CD4-positive, alpha-beta T cell treated with Interleukin-2 at 100 ng/mL for 4 hours (primary cell): Measurements from ENCODE around the gene ZNF483.
"Not testable (repeated sequence)": the region's sequence is repeated elsewhere in the genome, so short reads cannot be mapped to it uniquely, and the experiment has no call there.

Experiments used
- DNase-seq: peaks from one replicate; pipeline ENCODE4 v3.0.0-alpha.2; 2020; ENCODE audit warnings: low spot score

ZNF483 gene

DNA sequence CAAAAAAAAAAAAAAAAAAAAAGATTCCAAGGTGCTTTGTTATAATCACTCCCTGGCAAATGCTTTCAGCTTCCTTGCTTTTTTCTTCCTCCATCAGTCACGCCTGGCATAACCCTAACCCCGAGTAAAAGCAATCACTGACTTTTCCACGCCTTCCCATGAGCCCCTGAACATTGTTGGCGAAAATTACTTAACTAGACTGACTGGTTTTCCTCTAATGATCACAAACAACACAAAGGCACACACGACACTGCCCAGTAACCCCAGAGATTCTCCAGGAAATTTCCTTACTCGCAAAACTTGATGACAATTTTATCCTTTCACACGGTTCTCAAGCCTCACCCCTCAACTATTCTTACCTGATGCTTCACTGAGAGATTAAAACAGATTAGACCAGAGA is 85.9 kb downstream of the ZNF483 start:
- no peak for DNase-seq

DNA sequence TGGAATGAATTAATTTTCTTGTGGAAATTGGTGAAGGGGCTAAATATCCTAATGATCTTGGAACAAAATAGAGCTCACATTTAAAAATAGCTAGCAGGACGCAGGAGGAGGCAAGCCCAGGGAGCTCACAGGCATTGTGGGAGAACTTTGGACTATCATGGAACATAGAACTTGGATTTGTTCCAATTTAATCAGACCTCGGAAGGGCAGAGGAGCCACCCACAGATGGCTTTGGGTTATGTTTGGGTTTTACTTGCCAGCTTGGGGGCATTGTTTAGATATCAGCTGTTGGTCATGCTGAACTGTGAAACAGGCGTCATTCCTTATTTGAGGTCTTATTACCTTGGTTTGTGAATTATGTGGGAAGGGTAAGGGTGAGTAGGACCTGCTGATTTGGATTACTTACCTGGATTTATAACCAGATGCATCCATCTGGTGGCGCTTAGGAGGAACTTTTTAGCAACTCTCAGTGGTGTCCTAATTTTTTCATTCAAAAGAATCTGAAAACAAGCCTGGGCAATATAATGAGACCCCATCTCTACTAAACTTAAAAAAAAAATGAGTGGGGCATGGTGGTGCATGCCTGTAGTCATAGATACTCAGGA is 88.6 kb downstream of the ZNF483 start:
- DNase-seq, result no peak

DNA sequence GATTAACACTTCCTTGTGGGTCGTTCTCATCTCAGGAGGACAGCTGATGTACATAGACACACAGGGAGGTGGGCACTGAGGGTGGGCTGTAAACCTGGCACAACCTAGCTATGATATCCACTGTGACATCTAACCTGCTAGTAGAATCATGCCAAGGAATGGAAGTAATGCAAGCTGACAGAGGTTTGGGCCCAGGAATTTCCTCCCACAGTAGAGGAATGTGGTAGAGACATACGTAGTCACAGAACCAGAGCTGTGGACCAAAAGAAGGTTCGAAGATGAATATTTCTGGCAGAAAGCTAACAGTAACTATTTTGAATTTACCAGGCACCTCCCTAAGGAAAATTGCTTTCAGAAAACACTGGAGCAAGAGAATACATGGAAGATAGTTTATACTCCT is 90.9 kb downstream of the ZNF483 start:
- DNase-seq, result no peak

DNA sequence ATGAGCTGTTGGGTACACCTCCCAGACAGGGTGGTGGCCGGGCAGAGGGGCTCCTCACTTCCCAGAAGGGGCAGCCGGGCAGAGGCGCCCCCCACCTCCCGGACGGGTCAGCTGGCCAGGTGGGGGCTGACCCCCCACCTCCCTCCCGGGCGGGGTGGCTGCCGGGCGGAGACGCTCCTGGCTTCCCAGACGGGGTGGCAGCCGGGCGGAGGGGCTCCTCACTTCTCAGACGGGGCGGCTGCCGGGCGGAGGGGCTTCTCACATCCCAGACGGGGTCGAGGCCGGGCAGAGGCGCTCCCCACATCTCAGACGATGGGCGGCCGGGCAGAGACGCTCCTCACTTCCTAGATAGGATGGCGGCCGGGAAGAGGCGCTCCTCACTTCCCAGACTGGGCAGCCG is 92.4 kb downstream of the ZNF483 start:
- not testable (repeated sequence) for DNase-seq

DNA sequence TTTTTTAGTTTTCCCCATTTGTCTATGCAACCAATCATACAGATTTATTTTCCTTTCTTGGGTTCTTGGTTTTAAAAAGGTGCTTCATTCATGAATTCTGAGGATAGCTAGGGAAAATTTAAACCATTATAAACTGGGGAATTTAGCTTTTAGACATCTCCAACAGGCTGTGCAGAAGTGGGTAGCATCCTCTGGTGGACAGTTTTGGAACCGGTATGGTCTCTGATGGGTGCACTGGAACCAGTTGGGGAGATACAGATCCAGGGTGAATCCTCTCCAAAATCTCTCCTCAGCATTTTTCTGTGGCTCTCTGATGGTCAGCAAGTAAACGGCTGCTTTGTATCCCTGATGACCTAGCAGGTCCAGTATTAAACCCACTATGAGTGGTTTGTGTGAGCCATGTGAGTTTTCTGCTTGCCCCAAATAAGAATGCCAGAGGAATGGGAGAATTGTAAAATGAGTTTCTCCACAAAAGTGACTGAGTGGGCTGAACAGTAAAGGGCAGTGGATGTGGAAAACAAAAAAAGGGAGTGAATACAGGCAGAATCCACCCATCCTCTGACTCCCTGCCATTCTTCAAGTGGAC is 97.0 kb downstream of the ZNF483 start:
- peak; percentile 16 for DNase-seq

DNA sequence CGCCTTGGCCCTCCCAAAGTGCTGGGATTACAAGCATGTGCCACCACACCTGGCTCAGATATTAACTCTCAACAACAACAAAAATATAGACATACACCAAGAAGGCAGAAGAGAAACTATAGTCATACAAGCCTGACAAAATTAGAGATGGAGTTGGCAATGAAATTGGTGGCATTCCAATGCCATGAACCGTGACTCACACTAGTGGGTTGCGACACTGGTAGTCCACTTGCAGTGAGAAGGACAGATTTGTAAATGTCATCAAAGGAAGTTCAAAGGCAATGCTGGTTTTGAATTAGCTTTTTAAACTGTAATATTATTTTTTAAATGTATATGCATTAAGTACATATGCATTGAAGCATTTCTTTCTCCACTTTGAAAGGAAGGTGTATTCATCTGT is 97.6 kb downstream of the ZNF483 start:
- DNase-seq, result no peak
